Thyroid gland (tissue), 4 donors: ENCODE results near the gene ZNF213.

Experiments used
- POLR2A ChIP-seq, 2 donors: fragments of 450-650 bp; IDR thresholded peaks; one replicate each; pipeline ENCODE4 v1.6.1; 2017; ENCODE audit warnings: antibody characterized with exemption in 2 of 2, mild to moderate bottlenecking in 2 of 2, moderate library complexity in 1 of 2
- TF ChIP-seq, protein P1 (sequence below), 6 experiments: fragments of 200-600 bp in 3 of 6; fragments of 450-650 bp in 3 of 6; sonication (generic) in 3 of 6; IDR thresholded peaks; one replicate each; pipeline ENCODE4 v1.5.1; 2016 to 2019; ENCODE audit warnings: antibody characterized with exemption in 6 of 6, mild to moderate bottlenecking in 2 of 6, inconsistent platforms in 1 of 6, moderate library complexity in 1 of 6

DNA sequence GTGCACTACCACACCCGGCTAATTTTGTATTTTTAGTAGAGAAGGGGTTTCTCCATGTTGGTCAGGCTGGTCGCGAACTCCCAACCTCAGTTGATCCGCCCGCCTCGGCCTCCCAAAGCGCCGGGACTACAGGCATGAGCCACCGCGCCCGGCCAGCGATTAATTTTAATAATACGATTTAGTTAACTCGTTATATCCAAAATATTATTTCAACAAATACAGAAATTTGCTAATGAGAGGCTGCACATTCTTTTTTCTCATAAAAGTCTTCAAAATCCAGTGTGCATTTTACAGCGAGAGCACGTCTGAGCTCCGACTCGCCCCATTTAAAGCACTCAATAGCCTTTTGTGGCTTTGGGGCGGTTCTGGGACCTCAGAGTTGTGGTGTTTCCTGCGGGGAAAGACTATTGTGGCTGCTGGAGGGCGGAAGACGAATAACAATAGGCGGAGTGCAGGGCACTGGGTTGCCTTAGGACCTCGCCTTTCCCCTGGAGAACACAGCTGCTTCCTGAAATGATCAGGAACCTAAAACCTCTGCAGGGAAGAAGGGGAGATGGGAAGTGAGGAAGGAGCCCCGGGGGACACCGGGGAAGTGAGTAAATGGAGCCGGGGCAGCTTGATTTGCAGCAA lies 32.9 kb upstream of the ZNF213 start:
- TF ChIP-seq POLR2A (IDR thresholded peaks at IDR 0.05), result no peak
- TF ChIP-seq, protein P1, sequence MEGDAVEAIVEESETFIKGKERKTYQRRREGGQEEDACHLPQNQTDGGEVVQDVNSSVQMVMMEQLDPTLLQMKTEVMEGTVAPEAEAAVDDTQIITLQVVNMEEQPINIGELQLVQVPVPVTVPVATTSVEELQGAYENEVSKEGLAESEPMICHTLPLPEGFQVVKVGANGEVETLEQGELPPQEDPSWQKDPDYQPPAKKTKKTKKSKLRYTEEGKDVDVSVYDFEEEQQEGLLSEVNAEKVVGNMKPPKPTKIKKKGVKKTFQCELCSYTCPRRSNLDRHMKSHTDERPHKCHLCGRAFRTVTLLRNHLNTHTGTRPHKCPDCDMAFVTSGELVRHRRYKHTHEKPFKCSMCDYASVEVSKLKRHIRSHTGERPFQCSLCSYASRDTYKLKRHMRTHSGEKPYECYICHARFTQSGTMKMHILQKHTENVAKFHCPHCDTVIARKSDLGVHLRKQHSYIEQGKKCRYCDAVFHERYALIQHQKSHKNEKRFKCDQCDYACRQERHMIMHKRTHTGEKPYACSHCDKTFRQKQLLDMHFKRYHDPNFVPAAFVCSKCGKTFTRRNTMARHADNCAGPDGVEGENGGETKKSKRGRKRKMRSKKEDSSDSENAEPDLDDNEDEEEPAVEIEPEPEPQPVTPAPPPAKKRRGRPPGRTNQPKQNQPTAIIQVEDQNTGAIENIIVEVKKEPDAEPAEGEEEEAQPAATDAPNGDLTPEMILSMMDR (IDR thresholded peaks at IDR 0.05), result no peak
